Neural crest cell (in vitro differentiated cells): ENCODE results near the gene ANO7. TPM values are rescaled to one million over a fixed set of nuclear protein-coding genes. Genes with fewer than 3 reads are reported as not detected.

ENCODE experiments used
- DNase-seq: peaks from one replicate; pipeline ENCODE4 v3.0.0; 2021; ENCODE audit warnings: low read depth, mixed read lengths, low spot score
- H3K27ac Mint-ChIP-seq: one replicate; pipeline ENCODE4 v1.8.0; 2021; ENCODE audit warnings: mild to moderate bottlenecking, mixed read lengths; ENCODE audit not compliant: unreplicated experiment
- H3K27me3 Mint-ChIP-seq: 2 replicates; pipeline ENCODE4 v1.8.0; 2021; ENCODE audit warnings: low read depth, mild to moderate bottlenecking, mixed read lengths
- H3K36me3 Mint-ChIP-seq: 2 replicates; pipeline ENCODE4 v1.8.0; 2021; ENCODE audit warnings: low read depth, mild to moderate bottlenecking, mixed read lengths
- H3K4me1 Mint-ChIP-seq: 2 replicates; pipeline ENCODE4 v1.8.0; 2021; ENCODE audit warnings: mixed read lengths
- H3K4me3 Mint-ChIP-seq: one replicate; pipeline ENCODE4 v1.8.0; 2021; ENCODE audit warnings: mild to moderate bottlenecking, mixed read lengths
- H3K9me3 Mint-ChIP-seq: 2 replicates; pipeline ENCODE4 v1.8.0; 2021; ENCODE audit warnings: mixed read lengths
- CTCF ChIP-seq: fragments of 200-600 bp; sonication (generic); conservative IDR thresholded peaks from 2 replicates; pipeline ENCODE4 v1.5.0; 2021; ENCODE audit warnings: antibody characterized with exemption, mild to moderate bottlenecking
- total RNA-seq: library from RNA; stranded (reverse); gene quantifications from 2 replicates; pipeline ENCODE4 v1.2.1, GENCODE V29; 2021

The ANO7 gene
- total RNA-seq, 1 donor from 2014 or later: 3.2 TPM

GRCh38 chr2:241256168-241256545 lies 67.7 kb downstream of the ANO7 start:
- DNase-seq: no peak
- TF ChIP-seq CTCF: no peak
- no peaks in the 10 kb centered on the region for H3K27me3 Mint-ChIP-seq
- H3K4me1 Mint-ChIP-seq: no peaks in the 10 kb centered on the region
- no peak overlapping the region for H3K4me3 Mint-ChIP-seq
- no peaks in the 10 kb centered on the region for H3K9me3 Mint-ChIP-seq
- H3K27ac Mint-ChIP-seq: no peak overlapping the region
- H3K36me3 Mint-ChIP-seq: peaks cover 18% of the 10 kb centered on the region

DNA sequence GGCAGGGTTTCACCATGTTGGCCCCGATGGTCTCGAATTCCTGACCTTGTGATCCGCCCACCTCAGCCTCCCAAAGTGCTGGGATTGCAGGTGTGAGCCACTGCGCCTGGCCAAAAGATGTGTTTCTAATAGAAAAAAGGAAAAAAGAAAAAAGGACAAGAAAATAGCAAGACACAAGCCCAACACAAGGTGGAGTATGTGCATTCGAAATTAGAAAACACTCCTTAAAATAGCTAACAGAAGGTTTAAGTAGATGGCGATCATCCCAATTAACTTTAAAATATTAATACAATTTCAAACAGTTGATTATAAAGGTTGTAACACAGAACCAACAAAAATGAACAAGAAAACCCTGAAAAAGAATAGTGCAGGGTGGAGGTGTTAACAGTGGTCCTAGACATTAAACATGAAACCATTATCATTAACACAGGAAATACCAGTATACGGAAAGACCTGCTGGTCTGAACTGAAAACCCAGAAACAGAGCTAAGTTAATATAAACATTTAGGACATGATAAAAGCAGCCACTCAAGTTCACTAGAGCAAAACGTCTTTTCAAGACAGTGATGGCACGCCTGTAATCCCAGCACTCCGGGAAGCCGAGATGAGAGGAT lies 69.0 kb downstream of the ANO7 start:
- Mint-ChIP-seq H3K27ac (no peak overlapping the region), H3K9me3 (no peaks in the 10 kb centered on the region), H3K4me3 (no peak overlapping the region), H3K27me3 (no peaks in the 10 kb centered on the region), H3K36me3 (peaks cover 23% of the 10 kb centered on the region), H3K4me1 (no peaks in the 10 kb centered on the region)
- DNase-seq: no peak
- TF ChIP-seq CTCF: no peak

GRCh38 chr2:241258505-241259280 lies 70.2 kb downstream of the ANO7 start:
- Mint-ChIP-seq H3K4me1 (no peaks in the 10 kb centered on the region), H3K4me3 (no peak overlapping the region), H3K9me3 (no peaks in the 10 kb centered on the region), H3K36me3 (peaks cover 25% of the 10 kb centered on the region), H3K27me3 (no peaks in the 10 kb centered on the region), H3K27ac (no peak overlapping the region)
- no peak for TF ChIP-seq CTCF
- DNase-seq: no peak

DNA sequence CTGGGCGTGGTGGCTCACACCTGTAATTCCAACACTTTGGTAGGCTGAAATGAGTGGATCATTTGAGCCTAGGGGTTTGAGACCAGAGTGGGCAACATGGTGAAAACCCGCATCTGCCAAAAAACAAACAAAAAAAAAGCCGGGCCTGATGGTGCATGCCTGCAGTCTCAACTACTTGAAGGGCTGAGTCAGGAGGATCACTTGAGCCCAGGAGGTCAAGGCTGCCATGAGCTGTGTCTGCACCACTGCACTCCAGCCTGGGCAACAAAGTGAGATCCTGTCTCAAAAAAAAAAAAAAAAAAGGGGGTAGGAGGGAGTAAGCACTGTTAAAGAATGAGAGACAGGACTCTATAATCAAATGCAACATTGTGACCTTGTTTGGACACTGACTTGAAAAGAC lies 72.4 kb downstream of the ANO7 start:
- no peak for TF ChIP-seq CTCF
- no peak for DNase-seq

GRCh38 chr2:241261628-241262027 lies 73.2 kb downstream of the ANO7 start:
- Mint-ChIP-seq H3K4me3 (no peak overlapping the region), H3K9me3 (no peaks in the 10 kb centered on the region), H3K36me3 (peaks cover 23% of the 10 kb centered on the region), H3K27me3 (no peaks in the 10 kb centered on the region), H3K27ac (peak overlapping the region; percentile 77), H3K4me1 (no peaks in the 10 kb centered on the region)
- no peak for DNase-seq
- TF ChIP-seq CTCF: no peak

More for the DNA sequence above, 72.4 kb downstream of the ANO7 start:
- no peak overlapping the region for H3K27ac Mint-ChIP-seq
- H3K4me3 Mint-ChIP-seq: no peak overlapping the region
- no peaks in the 10 kb centered on the region for H3K9me3 Mint-ChIP-seq
- no peaks in the 10 kb centered on the region for H3K27me3 Mint-ChIP-seq
- H3K36me3 Mint-ChIP-seq: peaks cover 25% of the 10 kb centered on the region
- H3K4me1 Mint-ChIP-seq: no peaks in the 10 kb centered on the region
